MCF 10A (cell line): Measurements from ENCODE around the gene CIBAR2. TPM values are rescaled to one million over a fixed set of nuclear protein-coding genes. Genes with fewer than 3 reads are reported as not detected.

Experiments
- BruUV-seq: library from RNA; stranded (reverse); fragments of 400-500 nt; replicated peaks from 2 replicates; lab custom pipeline; 2021; lab: Mats Ljungman, UMichigan
- CTCF ChIA-PET: fragments of 300-600 bp; sonication (Branson Sonifier 250); formaldehyde crosslinking; extraction: SDS; loops from one replicate; lab custom pipeline; 2021; ENCODE audit warnings: antibody characterized with exemption, inconsistent platforms; lab: Yijun Ruan, JAX
- POLR2A ChIA-PET: fragments of 300-600, 350-650 bp; sonication (Branson Sonifier 250); formaldehyde crosslinking; extraction: SDS; loops from one replicate; lab custom pipeline; 2020; ENCODE audit warnings: antibody characterized with exemption, inconsistent platforms; lab: Yijun Ruan, JAX
- DNase-seq: peaks from one replicate; pipeline ENCODE4 v3.0.0-alpha.2; 2018; ENCODE audit not compliant: unreplicated experiment
- H3K27ac Mint-ChIP-seq: one replicate; pipeline ENCODE4 v1.8.0; 2022; ENCODE audit warnings: mild to moderate bottlenecking, low read depth, mixed read lengths; ENCODE audit not compliant: unreplicated experiment
- H3K27me3 Mint-ChIP-seq: one replicate; pipeline ENCODE4 v1.8.0; 2022; ENCODE audit warnings: mixed read lengths; ENCODE audit not compliant: insufficient read depth, unreplicated experiment
- H3K36me3 Mint-ChIP-seq: one replicate; pipeline ENCODE4 v1.8.0; 2022; ENCODE audit warnings: mild to moderate bottlenecking, moderate library complexity, mixed read lengths; ENCODE audit not compliant: insufficient read depth, unreplicated experiment
- H3K4me1 Mint-ChIP-seq: one replicate; pipeline ENCODE4 v1.8.0; 2022; ENCODE audit warnings: mixed read lengths; ENCODE audit not compliant: insufficient read depth, unreplicated experiment
- H3K4me3 Mint-ChIP-seq: one replicate; pipeline ENCODE4 v1.8.0; 2022; ENCODE audit warnings: mild to moderate bottlenecking, moderate library complexity, mixed read lengths; ENCODE audit not compliant: unreplicated experiment
- H3K9me3 Mint-ChIP-seq: one replicate; pipeline ENCODE4 v1.8.0; 2022; ENCODE audit warnings: mixed read lengths; ENCODE audit not compliant: unreplicated experiment
- intact Hi-C: fragments of 100-400 bp; cut with micrococcal nuclease; formaldehyde crosslinking; loops from 2 replicates; pipeline ENCODE4 v1.14.1; 2022
- total RNA-seq: library from RNA; stranded (reverse); gene quantifications from 2 replicates; pipeline ENCODE4 v1.2.3, GENCODE V29; 2022
- TF ChIP-seq, protein P1 (sequence below): fragments of 200-600 bp; IDR thresholded peaks from one replicate; pipeline ENCODE4 v1.8.0; 2022; ENCODE audit warnings: antibody characterized with exemption, mild to moderate bottlenecking; ENCODE audit not compliant: unreplicated experiment

CIBAR2 gene
- total RNA-seq, 1 experiment from 2014 or later, result not detected

DNA sequence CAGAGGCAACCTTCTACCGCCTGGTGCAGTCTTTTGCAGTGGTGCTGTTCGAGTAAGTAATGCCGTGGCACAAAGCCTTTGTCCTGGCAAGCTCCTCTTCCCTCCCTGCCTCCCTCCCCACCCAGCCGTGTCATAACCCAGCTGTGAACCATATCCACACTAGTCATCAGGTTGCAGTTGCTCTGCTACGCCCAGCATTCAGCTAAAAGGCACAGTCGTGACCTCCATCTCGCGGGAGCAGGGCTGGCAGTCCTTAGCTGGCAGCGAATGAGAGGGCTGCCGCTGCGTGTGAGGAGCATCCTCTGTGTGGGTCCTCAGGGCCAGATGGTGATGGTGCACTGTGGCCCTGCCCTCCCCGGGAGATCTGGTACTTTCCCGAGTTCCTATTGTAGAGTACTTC lies 39.3 kb downstream of the CIBAR2 start:
- TF ChIP-seq, protein P1, sequence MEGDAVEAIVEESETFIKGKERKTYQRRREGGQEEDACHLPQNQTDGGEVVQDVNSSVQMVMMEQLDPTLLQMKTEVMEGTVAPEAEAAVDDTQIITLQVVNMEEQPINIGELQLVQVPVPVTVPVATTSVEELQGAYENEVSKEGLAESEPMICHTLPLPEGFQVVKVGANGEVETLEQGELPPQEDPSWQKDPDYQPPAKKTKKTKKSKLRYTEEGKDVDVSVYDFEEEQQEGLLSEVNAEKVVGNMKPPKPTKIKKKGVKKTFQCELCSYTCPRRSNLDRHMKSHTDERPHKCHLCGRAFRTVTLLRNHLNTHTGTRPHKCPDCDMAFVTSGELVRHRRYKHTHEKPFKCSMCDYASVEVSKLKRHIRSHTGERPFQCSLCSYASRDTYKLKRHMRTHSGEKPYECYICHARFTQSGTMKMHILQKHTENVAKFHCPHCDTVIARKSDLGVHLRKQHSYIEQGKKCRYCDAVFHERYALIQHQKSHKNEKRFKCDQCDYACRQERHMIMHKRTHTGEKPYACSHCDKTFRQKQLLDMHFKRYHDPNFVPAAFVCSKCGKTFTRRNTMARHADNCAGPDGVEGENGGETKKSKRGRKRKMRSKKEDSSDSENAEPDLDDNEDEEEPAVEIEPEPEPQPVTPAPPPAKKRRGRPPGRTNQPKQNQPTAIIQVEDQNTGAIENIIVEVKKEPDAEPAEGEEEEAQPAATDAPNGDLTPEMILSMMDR, result no peak
- POLR2A ChIA-PET, result interaction anchor here (0.6 kb wide), 2 partner anchors 46 to 464 kb away, joined by 3 read pairs; partner anchors contain the start of gene KIAA0513
- Mint-ChIP-seq H3K36me3 (peaks cover 7% of the 10 kb centered on the region), H3K4me1 (no peaks in the 10 kb centered on the region), H3K27me3 (no peaks in the 10 kb centered on the region), H3K27ac (no peak overlapping the region), H3K4me3 (no peak overlapping the region), H3K9me3 (no peaks in the 10 kb centered on the region)
- DNase-seq, result no peak
- CTCF ChIA-PET, result interaction anchor here (0.6 to 1.2 kb wide), 4 partner anchors 14 to 1343 kb away, joined by 3 to 5 read pairs (median 3); no protein-coding TSS in a partner anchor
- intact Hi-C loops, result no loop called here
- BruUV-seq, result no TSS peak

DNA sequence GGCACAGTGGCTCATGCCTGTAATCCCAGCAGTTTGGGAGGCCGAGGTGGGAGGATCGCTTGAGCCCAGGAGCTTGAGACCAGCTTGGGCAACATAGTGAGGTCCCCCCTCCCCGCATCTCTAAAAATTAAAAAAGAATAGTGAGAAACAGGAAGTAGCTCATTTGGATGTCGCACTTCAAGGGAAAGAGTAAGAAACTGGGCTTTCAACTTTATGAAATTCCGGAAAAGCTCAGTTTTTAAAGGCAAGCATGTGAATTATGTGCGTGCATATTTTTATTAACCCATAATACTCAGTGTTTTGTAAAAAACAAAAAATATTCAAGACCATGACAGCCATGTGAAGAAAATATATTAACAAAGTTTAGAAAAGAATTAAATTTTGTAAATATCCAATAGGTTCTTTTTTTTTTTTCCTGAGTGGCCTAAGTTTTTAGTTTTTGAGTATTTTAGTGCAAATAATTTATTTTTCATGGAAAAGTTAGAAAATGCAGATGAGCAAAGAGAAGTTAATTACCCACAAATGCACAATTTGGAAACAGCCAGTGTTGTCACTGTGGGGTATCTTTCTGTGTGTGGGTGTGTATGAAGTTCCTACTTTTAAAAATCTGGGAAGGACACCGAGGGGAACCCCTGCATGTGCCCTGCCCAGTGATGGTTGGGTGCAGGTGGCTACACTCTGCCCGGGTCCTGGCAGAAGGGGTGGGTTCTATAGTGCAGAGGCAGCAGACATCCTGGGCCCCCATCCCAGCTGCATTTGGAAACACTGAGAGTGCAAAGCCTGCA lies 40.0 kb downstream of the CIBAR2 start:
- DNase-seq, result no peak
- TF ChIP-seq, protein P1, result no peak
- no peak overlapping the region for H3K27ac Mint-ChIP-seq
- ChIA-PET CTCF (interaction anchor here (0.6 kb wide), 2 partner anchors 13 to 1343 kb away, joined by 3 read pairs; no protein-coding TSS in a partner anchor), POLR2A (interaction anchor here (0.6 kb wide), 1 partner anchor 189 kb away, joined by 3 read pairs; no protein-coding TSS in a partner anchor)
- no peaks in the 10 kb centered on the region for H3K9me3 Mint-ChIP-seq
- H3K27me3 Mint-ChIP-seq, result no peaks in the 10 kb centered on the region
- BruUV-seq, result no TSS peak
- H3K36me3 Mint-ChIP-seq, result peaks cover 4% of the 10 kb centered on the region
- intact Hi-C loops, result no loop called here
- no peak overlapping the region for H3K4me3 Mint-ChIP-seq
- no peaks in the 10 kb centered on the region for H3K4me1 Mint-ChIP-seq

DNA sequence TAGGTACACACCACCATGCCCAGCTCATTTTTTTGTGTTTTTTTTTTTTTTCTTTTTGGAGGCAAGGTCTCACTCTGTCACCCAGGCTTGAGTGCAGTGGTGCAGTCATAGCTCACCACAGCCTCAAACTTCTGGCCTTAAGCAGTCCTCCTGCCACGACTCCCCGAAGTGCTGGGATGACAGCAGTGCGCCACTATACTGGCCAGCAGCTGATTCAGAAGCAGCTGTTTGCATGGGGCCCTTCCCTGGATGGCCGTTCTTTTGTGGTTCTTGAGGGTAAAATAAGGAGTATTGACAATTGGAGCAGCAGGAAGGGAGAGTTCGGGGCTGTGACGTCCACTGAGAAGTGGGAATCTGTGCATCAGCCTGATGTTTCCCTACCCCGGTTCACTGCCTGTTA lies 43.1 kb downstream of the CIBAR2 start:
- H3K9me3 Mint-ChIP-seq, result no peaks in the 10 kb centered on the region
- ChIA-PET CTCF (interaction anchor here (0.6 to 0.7 kb wide), 3 partner anchors 23 to 97 kb away, joined by 3 to 4 read pairs (median 4); no protein-coding TSS in a partner anchor), POLR2A (no interaction called here)
- H3K4me3 Mint-ChIP-seq, result no peak overlapping the region
- no TSS peak for BruUV-seq
- no peak for DNase-seq
- intact Hi-C loops, result no loop called here
- peaks cover 4% of the 10 kb centered on the region for H3K36me3 Mint-ChIP-seq
- TF ChIP-seq, protein P1, result no peak
- no peaks in the 10 kb centered on the region for H3K4me1 Mint-ChIP-seq
- no peaks in the 10 kb centered on the region for H3K27me3 Mint-ChIP-seq
- H3K27ac Mint-ChIP-seq, result no peak overlapping the region

DNA sequence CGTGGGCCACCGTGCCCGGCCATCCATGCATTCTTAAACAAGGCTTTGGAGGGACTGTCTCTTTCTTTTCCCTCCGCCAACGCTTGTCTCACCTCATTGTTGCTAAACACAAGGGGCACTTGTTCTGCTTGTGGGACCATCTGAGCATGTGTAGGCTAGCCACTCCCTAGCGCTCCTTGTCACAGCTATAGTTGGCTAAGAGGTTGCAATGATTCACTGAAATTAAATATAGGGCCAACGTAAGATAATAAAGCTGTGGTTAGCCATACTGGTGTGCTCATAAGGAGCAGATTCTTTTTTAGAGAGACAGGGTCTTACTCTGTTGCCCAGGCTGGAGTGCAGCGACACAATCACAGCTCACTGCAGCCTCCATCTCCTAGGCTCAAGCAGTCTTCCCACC lies 43.5 kb downstream of the CIBAR2 start:
- H3K36me3 Mint-ChIP-seq, result peaks cover 4% of the 10 kb centered on the region
- no peak overlapping the region for H3K4me3 Mint-ChIP-seq
- H3K4me1 Mint-ChIP-seq, result no peaks in the 10 kb centered on the region
- TF ChIP-seq, protein P1, result no peak
- H3K27me3 Mint-ChIP-seq, result no peaks in the 10 kb centered on the region
- CTCF ChIA-PET, result interaction anchor here (0.6 to 0.7 kb wide), 5 partner anchors 23 to 297 kb away, joined by 3 to 4 read pairs (median 4); no protein-coding TSS in a partner anchor
- POLR2A ChIA-PET, result no interaction called here
- no TSS peak for BruUV-seq
- DNase-seq, result no peak
- intact Hi-C loops, result no loop called here
- H3K9me3 Mint-ChIP-seq, result no peaks in the 10 kb centered on the region
- no peak overlapping the region for H3K27ac Mint-ChIP-seq
